GM19438 (cell line): Measurements from ENCODE around the gene C2orf69.

Experiments
- ATAC-seq: cut with Tn5 transposase; IDR thresholded peaks from one replicate; pipeline ENCODE4 v1.9.1; 2021; ENCODE audit warnings: low read depth; ENCODE audit not compliant: unreplicated experiment

C2orf69 gene

DNA sequence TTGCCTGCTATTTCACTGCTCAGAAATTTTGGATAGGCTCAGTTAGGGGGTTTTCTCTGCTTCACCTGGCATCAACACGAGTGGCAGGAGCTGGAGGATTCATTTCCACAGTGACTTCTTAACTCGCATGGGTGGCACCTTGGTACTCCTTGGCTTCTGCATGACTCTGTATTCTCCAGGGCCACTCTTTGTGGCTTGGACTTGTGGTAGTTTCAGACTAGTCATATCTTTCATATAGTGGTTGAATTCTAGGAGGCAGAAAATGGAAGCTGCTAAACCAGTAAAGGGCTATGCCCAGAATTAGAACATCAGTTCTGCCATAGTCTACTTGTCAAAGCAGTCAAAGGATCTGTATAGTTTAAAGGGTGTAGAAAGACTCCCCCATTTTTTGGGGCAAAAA is 51.1 kb downstream of the C2orf69 start:
- ATAC-seq: no peak

- no peak for ATAC-seq
These were observed 55.3 kb downstream of the C2orf69 start for GRCh38 chr2:199966405-199966804.

DNA sequence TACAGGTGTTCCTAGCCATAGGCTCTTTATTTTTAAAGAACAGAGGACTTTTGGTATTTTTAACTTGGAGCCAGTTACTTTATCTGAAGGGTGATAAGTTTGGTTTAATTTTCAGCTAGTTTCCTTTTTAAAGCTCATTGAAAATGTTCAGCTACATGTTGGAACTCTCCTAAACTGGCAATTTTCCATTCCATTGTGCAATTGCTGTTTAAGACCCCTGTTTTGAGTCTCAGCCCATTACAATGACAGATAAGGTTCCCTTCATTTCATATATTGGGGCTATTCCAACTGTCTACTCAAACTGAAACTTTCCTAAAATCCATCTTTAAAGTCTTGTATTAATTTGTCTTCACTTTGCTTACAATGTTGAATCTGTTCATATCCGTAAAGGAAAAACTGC is 55.9 kb downstream of the C2orf69 start:
- ATAC-seq: no peak

DNA sequence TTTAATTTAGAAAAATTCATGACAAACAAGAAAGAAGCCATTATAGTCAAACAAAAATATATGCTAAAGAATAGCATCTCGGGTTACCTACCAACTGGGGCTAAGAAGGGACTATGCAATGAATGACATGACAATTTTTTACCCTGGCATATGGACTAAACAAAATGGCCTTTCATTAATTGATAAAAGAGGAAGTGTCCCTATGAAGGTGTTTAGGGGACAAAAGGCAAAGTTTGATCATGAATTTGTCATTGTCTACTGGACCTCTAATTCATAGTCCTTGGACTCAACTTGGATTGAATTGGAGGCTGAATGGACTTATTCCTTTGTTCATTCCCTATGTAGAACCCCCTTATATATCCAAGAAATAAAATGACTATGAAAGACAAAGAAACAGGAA is 57.0 kb downstream of the C2orf69 start:
- no peak for ATAC-seq

GRCh38 chr2:199972088-199972626 is 61.1 kb downstream of the C2orf69 start:
- no peak for ATAC-seq

DNA sequence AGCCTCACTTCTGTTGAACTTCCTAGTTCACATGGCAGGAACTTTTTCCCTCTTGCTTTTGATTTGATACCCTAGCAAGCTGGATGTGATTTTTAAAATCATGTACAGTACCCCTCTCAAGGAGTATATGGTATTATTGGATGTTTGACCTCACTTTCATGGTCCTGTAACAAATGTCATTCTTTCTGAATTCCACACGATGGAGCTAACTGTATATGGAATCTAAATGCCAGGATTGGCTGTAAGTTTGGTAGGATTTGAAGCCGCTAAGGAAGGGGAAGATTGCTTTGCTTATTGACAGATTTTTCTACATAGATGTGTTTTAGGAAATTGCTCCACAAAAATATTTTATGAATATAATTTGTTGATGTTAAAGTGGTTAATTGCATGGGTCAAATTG is 62.6 kb downstream of the C2orf69 start:
- no peak for ATAC-seq

- ATAC-seq: no peak
These were observed 64.3 kb downstream of the C2orf69 start for GRCh38 chr2:199975273-199975895.
